ENCODE results near the gene ANKRD33. TPM values are rescaled to one million over a fixed set of nuclear protein-coding genes. Genes with fewer than 3 reads are reported as not detected.

Gene ANKRD33
- polyA plus RNA-seq, 1 of the 3 experiments (the other 2 are of a cell fraction) = not detected

- peak within 1 kb of the TSS; percentile 76 for H3K4me2 ChIP-seq
- H3F3A ChIP-seq (replicated peaks; ENCODE audit: insufficient read depth) = no peaks in the 10 kb centered on the region
- no peak within 1 kb of the TSS for H3K9ac ChIP-seq
- H3K79me2 ChIP-seq (ENCODE audit: insufficient read depth) = no peaks in the 10 kb centered on the region
- H3K36me3 ChIP-seq (replicated peaks in 1 of 2; ENCODE audit: control insufficient read depth in 1 of 2, insufficient read depth in 2 of 2, low read length in 1 of 2) = no peaks in the 10 kb centered on the region
- H3K4me3 ChIP-seq (ENCODE audit: low read depth in 2 of 2, low read length in 1 of 2) = peak within 1 kb of the TSS; percentile 61 to 63
- TF ChIP-seq, protein P1, sequence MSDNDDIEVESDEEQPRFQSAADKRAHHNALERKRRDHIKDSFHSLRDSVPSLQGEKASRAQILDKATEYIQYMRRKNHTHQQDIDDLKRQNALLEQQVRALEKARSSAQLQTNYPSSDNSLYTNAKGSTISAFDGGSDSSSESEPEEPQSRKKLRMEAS (IDR thresholded peaks at IDR 0.05; ENCODE audit: low read depth) = no peak
- TF ChIP-seq MEF2A (IDR thresholded peaks at IDR 0.05; ENCODE audit: borderline replicate concordance, low read depth) (no peak), TAF1 (IDR thresholded peaks at IDR 0.05; ENCODE audit: borderline replicate concordance, low read depth, low read length) (no peak), JUND (IDR thresholded peaks at IDR 0.05) (no peak), FOSL2 (IDR thresholded peaks at IDR 0.05; ENCODE audit: borderline replicate concordance, low read depth) (no peak)
- TF ChIP-seq, protein P2, sequence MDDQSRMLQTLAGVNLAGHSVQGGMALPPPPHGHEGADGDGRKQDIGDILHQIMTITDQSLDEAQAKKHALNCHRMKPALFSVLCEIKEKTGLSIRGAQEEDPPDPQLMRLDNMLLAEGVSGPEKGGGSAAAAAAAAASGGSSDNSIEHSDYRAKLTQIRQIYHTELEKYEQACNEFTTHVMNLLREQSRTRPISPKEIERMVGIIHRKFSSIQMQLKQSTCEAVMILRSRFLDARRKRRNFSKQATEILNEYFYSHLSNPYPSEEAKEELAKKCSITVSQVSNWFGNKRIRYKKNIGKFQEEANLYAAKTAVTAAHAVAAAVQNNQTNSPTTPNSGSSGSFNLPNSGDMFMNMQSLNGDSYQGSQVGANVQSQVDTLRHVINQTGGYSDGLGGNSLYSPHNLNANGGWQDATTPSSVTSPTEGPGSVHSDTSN (IDR thresholded peaks at IDR 0.05) = no peak
- no peaks in the 10 kb centered on the region for H3K9me2 ChIP-seq
- H3K4me1 ChIP-seq (ENCODE audit: control insufficient read depth in 1 of 2, insufficient read depth in 2 of 2, low read depth in 1 of 2, low read length in 1 of 2) = peaks cover 0 to 48% of the 10 kb centered on the region in 2 experiments; a peak in 2 of 4 replicates
- peak within 1 kb of the TSS in 1 of 2 experiments; percentile 84; a peak in 2 of 4 replicates for H3K27ac ChIP-seq (ENCODE audit: low read depth in 2 of 2, low read length in 1 of 2)
- no peaks in the 10 kb centered on the region for H3K9me3 ChIP-seq
- POLR2A ChIA-PET = no interaction called here
- H4K20me1 ChIP-seq (ENCODE audit: insufficient read depth) = no peaks in the 10 kb centered on the region
- no peak for DNase-seq
- H3K27me3 ChIP-seq (ENCODE audit: insufficient read depth) = peaks cover 7% of the 10 kb centered on the region; the same call in 1 of the 2 replicates
- CTCF ChIA-PET = interaction anchor here (1.1 to 6.0 kb wide), 3 partner anchors 20 to 26 kb away, joined by 4 to 25 read pairs (median 16); no protein-coding TSS in a partner anchor
- 5% methylated on average over 4 of the region's 51 CpGs for WGBS (ENCODE audit: low lambda C conversion rate)
- H2AFZ ChIP-seq (ENCODE audit: low read depth) = peak within 1 kb of the TSS; percentile 84; the same call in 1 of the 2 replicates
Measured at GRCh38 chr12:51848326-51848727, 39.6 kb upstream of the ANKRD33 start, which contains the start of gene FIGNL2. TSS of gene FIGNL2 (minus strand) at chr12:51848718. CDS start at chr12:51822413, 26,305 bp downstream.

- Histone ChIP-seq H3K27me3 (ENCODE audit: insufficient read depth) (peaks cover 7% of the 10 kb centered on the region; the same call in 1 of the 2 replicates), H3K9me2 (no peaks in the 10 kb centered on the region), H2AFZ (ENCODE audit: low read depth) (no peak overlapping the region), H3K27ac (ENCODE audit: low read depth in 2 of 2, low read length in 1 of 2) (no peak overlapping the region; a peak in 1 of 4 replicates), H3K4me1 (ENCODE audit: control insufficient read depth in 1 of 2, insufficient read depth in 2 of 2, low read depth in 1 of 2, low read length in 1 of 2) (peaks cover 0 to 47% of the 10 kb centered on the region in 2 experiments; a peak in 2 of 4 replicates), H3K4me2 (no peak overlapping the region), H4K20me1 (ENCODE audit: insufficient read depth) (no peaks in the 10 kb centered on the region), H3K9ac (no peak overlapping the region), H3K79me2 (ENCODE audit: insufficient read depth) (no peaks in the 10 kb centered on the region), H3K4me3 (ENCODE audit: low read depth in 2 of 2, low read length in 1 of 2) (no peak overlapping the region; a peak in 1 of 4 replicates), H3K36me3 (replicated peaks in 1 of 2; ENCODE audit: control insufficient read depth in 1 of 2, insufficient read depth in 2 of 2, low read length in 1 of 2) (no peaks in the 10 kb centered on the region), H3K9me3 (no peaks in the 10 kb centered on the region), H3F3A (replicated peaks; ENCODE audit: insufficient read depth) (no peaks in the 10 kb centered on the region)
- peak; percentile 96 for DNase-seq
- WGBS (ENCODE audit: low lambda C conversion rate) = 59% methylated on average over 29 of the region's 57 CpGs
- ChIA-PET POLR2A (interaction anchor here (0.6 kb wide), 1 partner anchor 220 kb away, joined by 3 read pairs; the partner anchor contains the start of gene ATG101), CTCF (interaction anchor here (1.1 to 6.0 kb wide), 6 partner anchors 16 to 28 kb away, joined by 3 to 25 read pairs (median 4); no protein-coding TSS in a partner anchor)
- TF ChIP-seq TEAD4 (IDR thresholded peaks at IDR 0.05; ENCODE audit: borderline replicate concordance, insufficient read depth) (no peak), MXI1 (IDR thresholded peaks at IDR 0.05; ENCODE audit: low read depth, low read length) (no peak), JUND (IDR thresholded peaks at IDR 0.05) (no peak), ELF1 (IDR thresholded peaks at IDR 0.05) (no peak), TAF1 (IDR thresholded peaks at IDR 0.05; ENCODE audit: borderline replicate concordance, low read depth, low read length) (no peak)
- TF ChIP-seq, protein P3, sequence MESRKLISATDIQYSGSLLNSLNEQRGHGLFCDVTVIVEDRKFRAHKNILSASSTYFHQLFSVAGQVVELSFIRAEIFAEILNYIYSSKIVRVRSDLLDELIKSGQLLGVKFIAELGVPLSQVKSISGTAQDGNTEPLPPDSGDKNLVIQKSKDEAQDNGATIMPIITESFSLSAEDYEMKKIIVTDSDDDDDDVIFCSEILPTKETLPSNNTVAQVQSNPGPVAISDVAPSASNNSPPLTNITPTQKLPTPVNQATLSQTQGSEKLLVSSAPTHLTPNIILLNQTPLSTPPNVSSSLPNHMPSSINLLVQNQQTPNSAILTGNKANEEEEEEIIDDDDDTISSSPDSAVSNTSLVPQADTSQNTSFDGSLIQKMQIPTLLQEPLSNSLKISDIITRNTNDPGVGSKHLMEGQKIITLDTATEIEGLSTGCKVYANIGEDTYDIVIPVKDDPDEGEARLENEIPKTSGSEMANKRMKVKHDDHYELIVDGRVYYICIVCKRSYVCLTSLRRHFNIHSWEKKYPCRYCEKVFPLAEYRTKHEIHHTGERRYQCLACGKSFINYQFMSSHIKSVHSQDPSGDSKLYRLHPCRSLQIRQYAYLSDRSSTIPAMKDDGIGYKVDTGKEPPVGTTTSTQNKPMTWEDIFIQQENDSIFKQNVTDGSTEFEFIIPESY (IDR thresholded peaks at IDR 0.05; ENCODE audit: borderline replicate concordance, low read depth) = no peak
- TF ChIP-seq, protein P1 (IDR thresholded peaks at IDR 0.05; ENCODE audit: low read depth) = no peak
- TF ChIP-seq, protein P4, sequence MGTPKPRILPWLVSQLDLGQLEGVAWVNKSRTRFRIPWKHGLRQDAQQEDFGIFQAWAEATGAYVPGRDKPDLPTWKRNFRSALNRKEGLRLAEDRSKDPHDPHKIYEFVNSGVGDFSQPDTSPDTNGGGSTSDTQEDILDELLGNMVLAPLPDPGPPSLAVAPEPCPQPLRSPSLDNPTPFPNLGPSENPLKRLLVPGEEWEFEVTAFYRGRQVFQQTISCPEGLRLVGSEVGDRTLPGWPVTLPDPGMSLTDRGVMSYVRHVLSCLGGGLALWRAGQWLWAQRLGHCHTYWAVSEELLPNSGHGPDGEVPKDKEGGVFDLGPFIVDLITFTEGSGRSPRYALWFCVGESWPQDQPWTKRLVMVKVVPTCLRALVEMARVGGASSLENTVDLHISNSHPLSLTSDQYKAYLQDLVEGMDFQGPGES (IDR thresholded peaks at IDR 0.05; ENCODE audit: low read depth, low read length) = no peak
- TF ChIP-seq, protein P5, sequence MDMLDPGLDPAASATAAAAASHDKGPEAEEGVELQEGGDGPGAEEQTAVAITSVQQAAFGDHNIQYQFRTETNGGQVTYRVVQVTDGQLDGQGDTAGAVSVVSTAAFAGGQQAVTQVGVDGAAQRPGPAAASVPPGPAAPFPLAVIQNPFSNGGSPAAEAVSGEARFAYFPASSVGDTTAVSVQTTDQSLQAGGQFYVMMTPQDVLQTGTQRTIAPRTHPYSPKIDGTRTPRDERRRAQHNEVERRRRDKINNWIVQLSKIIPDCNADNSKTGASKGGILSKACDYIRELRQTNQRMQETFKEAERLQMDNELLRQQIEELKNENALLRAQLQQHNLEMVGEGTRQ (IDR thresholded peaks at IDR 0.05; ENCODE audit: borderline replicate concordance, low read depth, low read length) = no peak
- TF ChIP-seq, protein P2 (IDR thresholded peaks at IDR 0.05) = no peak
Measured at GRCh38 chr12:51848841-51849735, 38.8 kb upstream of the ANKRD33 start.

Data from SK-N-SH (cell line).